Effector memory CD8-positive, alpha-beta T cell (primary cell): ENCODE data around the gene ERG.

ENCODE experiments used
- ATAC-seq: fragments of 150-1000 bp; cut with Tn5 transposase; replicated peaks from 2 replicates; pipeline ENCODE4 v1.10.0; 2021; ENCODE audit warnings: mild to moderate bottlenecking, moderate library complexity
- DNase-seq, 3 experiments: peaks; one replicate each; pipeline ENCODE4 v3.0.0; 2021
- H3K27ac Mint-ChIP-seq, 2 donors: one replicate each; pipeline ENCODE4 v1.8.0; 2022; ENCODE audit warnings: mild to moderate bottlenecking in 2 of 2, mixed read lengths in 2 of 2, moderate library complexity in 2 of 2
- H3K27me3 Mint-ChIP-seq, 2 donors: one replicate each; pipeline ENCODE4 v1.8.0; 2022; ENCODE audit warnings: mixed read lengths in 2 of 2
- H3K36me3 Mint-ChIP-seq: one replicate; pipeline ENCODE4 v1.8.0; 2022; ENCODE audit warnings: mild to moderate bottlenecking, moderate library complexity, mixed read lengths; ENCODE audit not compliant: insufficient read depth
- H3K4me1 Mint-ChIP-seq, 2 donors: one replicate each; pipeline ENCODE4 v1.8.0; 2022; ENCODE audit warnings: low read depth in 2 of 2, mixed read lengths in 2 of 2
- H3K4me3 Mint-ChIP-seq, 2 donors: one replicate each; pipeline ENCODE4 v1.8.0; 2022; ENCODE audit warnings: mild to moderate bottlenecking in 2 of 2, mixed read lengths in 2 of 2, moderate library complexity in 2 of 2
- H3K9me3 Mint-ChIP-seq, 2 donors: one replicate each; pipeline ENCODE4 v1.8.0; 2022; ENCODE audit warnings: mixed read lengths in 2 of 2

The ERG gene

GRCh38 chr21:38402291-38402690 lies 96.0 kb downstream of the ERG start:
- ATAC-seq (no peak), DNase-seq (no peak)
- Mint-ChIP-seq H3K9me3 (no peaks in the 10 kb centered on the region), H3K27me3 (peaks cover 11 to 13% of the 10 kb centered on the region in 2 donors), H3K4me3 (no peak overlapping the region), H3K36me3 (no peaks in the 10 kb centered on the region), H3K27ac (no peak overlapping the region), H3K4me1 (no peaks in the 10 kb centered on the region)

GRCh38 chr21:38401191-38401926 lies 96.9 kb downstream of the ERG start:
- Mint-ChIP-seq H3K4me3 (no peak overlapping the region), H3K27ac (no peak overlapping the region), H3K9me3 (peaks cover 0 to 8% of the 10 kb centered on the region in 2 donors), H3K4me1 (no peaks in the 10 kb centered on the region), H3K36me3 (no peaks in the 10 kb centered on the region), H3K27me3 (peaks cover 17 to 22% of the 10 kb centered on the region in 2 donors)
- ATAC-seq (no peak), DNase-seq (no peak)

- H3K4me1 Mint-ChIP-seq = no peaks in the 10 kb centered on the region
- no peak for DNase-seq
- H3K36me3 Mint-ChIP-seq = no peaks in the 10 kb centered on the region
- H3K9me3 Mint-ChIP-seq = peaks cover 0 to 8% of the 10 kb centered on the region in 2 donors
- no peak for ATAC-seq
- peaks cover 23 to 32% of the 10 kb centered on the region in 2 donors for H3K27me3 Mint-ChIP-seq
- no peak overlapping the region for H3K27ac Mint-ChIP-seq
- no peak overlapping the region for H3K4me3 Mint-ChIP-seq
Observed at GRCh38 chr21:38400195-38400919, 97.9 kb downstream of the ERG start.

- Mint-ChIP-seq H3K4me1 (no peaks in the 10 kb centered on the region), H3K27me3 (peaks cover 17 to 37% of the 10 kb centered on the region in 2 donors), H3K27ac (no peak overlapping the region), H3K9me3 (peaks cover 0 to 8% of the 10 kb centered on the region in 2 donors), H3K36me3 (no peaks in the 10 kb centered on the region), H3K4me3 (no peak overlapping the region)
- no peak for DNase-seq
- no peak for ATAC-seq
Observed at GRCh38 chr21:38399103-38399502, 99.2 kb downstream of the ERG start.

- no peaks in the 10 kb centered on the region for H3K36me3 Mint-ChIP-seq
- peaks cover 18 to 29% of the 10 kb centered on the region in 2 donors for H3K27me3 Mint-ChIP-seq
- DNase-seq (no peak), ATAC-seq (no peak)
- no peak overlapping the region for H3K27ac Mint-ChIP-seq
- H3K9me3 Mint-ChIP-seq = peaks cover 0 to 8% of the 10 kb centered on the region in 2 donors
- H3K4me1 Mint-ChIP-seq = no peaks in the 10 kb centered on the region
- H3K4me3 Mint-ChIP-seq = no peak overlapping the region
Observed at GRCh38 chr21:38396325-38396724, 102.0 kb downstream of the ERG start.

- Mint-ChIP-seq H3K27ac (no peak overlapping the region), H3K4me3 (no peak overlapping the region), H3K36me3 (no peaks in the 10 kb centered on the region), H3K27me3 (peaks cover 18 to 29% of the 10 kb centered on the region in 2 donors), H3K9me3 (peaks cover 0 to 8% of the 10 kb centered on the region in 2 donors), H3K4me1 (no peaks in the 10 kb centered on the region)
- no peak for DNase-seq
- ATAC-seq = no peak
Observed at GRCh38 chr21:38395581-38395980, 102.7 kb downstream of the ERG start.

- Mint-ChIP-seq H3K36me3 (no peaks in the 10 kb centered on the region), H3K4me1 (no peaks in the 10 kb centered on the region), H3K27ac (no peak overlapping the region), H3K27me3 (peaks cover 18 to 29% of the 10 kb centered on the region in 2 donors), H3K4me3 (no peak overlapping the region), H3K9me3 (peaks cover 0 to 8% of the 10 kb centered on the region in 2 donors)
- ATAC-seq = no peak
- DNase-seq = no peak
Observed at GRCh38 chr21:38392661-38393060, 105.6 kb downstream of the ERG start.

- ATAC-seq = no peak
- no peaks in the 10 kb centered on the region for H3K36me3 Mint-ChIP-seq
- H3K4me3 Mint-ChIP-seq = no peak overlapping the region
Observed at GRCh38 chr21:38389896-38390295, 108.4 kb downstream of the ERG start.

GRCh38 chr21:38389354-38389676 lies 109.0 kb downstream of the ERG start:
- Mint-ChIP-seq H3K27me3 (peaks cover 6% of the 10 kb centered on the region in 2 donors), H3K4me1 (no peaks in the 10 kb centered on the region), H3K27ac (no peak overlapping the region), H3K9me3 (no peaks in the 10 kb centered on the region), H3K36me3 (no peaks in the 10 kb centered on the region), H3K4me3 (no peak overlapping the region)
- DNase-seq (no peak), ATAC-seq (no peak)

More at GRCh38 chr21:38389896-38390295, 108.4 kb downstream of the ERG start:
- Mint-ChIP-seq H3K27me3 (peaks cover 6 to 11% of the 10 kb centered on the region in 2 donors), H3K9me3 (no peaks in the 10 kb centered on the region), H3K27ac (no peak overlapping the region), H3K4me1 (no peaks in the 10 kb centered on the region)
- DNase-seq = no peak

- Mint-ChIP-seq H3K4me1 (no peaks in the 10 kb centered on the region), H3K9me3 (no peaks in the 10 kb centered on the region), H3K4me3 (no peak overlapping the region), H3K36me3 (no peaks in the 10 kb centered on the region), H3K27ac (no peak overlapping the region), H3K27me3 (peaks cover 6 to 9% of the 10 kb centered on the region in 2 donors)
- no peak for DNase-seq
- ATAC-seq = no peak
Observed at GRCh38 chr21:38388647-38389353, 109.5 kb downstream of the ERG start.

GRCh38 chr21:38388203-38388602 lies 110.1 kb downstream of the ERG start:
- Mint-ChIP-seq H3K9me3 (no peaks in the 10 kb centered on the region), H3K4me3 (no peak overlapping the region)

GRCh38 chr21:38386967-38387366 lies 111.3 kb downstream of the ERG start:
- peaks cover 12 to 20% of the 10 kb centered on the region in 2 donors for H3K27me3 Mint-ChIP-seq
- ATAC-seq = no peak
- H3K4me3 Mint-ChIP-seq = no peak overlapping the region

More at GRCh38 chr21:38388203-38388602, 110.1 kb downstream of the ERG start:
- H3K4me1 Mint-ChIP-seq = no peaks in the 10 kb centered on the region
- no peak for ATAC-seq
- peaks cover 9 to 15% of the 10 kb centered on the region in 2 donors for H3K27me3 Mint-ChIP-seq
- H3K27ac Mint-ChIP-seq = no peak overlapping the region
- no peaks in the 10 kb centered on the region for H3K36me3 Mint-ChIP-seq
- no peak for DNase-seq

GRCh38 chr21:38385427-38386175 lies 112.7 kb downstream of the ERG start:
- H3K36me3 Mint-ChIP-seq = no peaks in the 10 kb centered on the region
- ATAC-seq (no peak), DNase-seq (no peak)
- H3K27me3 Mint-ChIP-seq = peaks cover 12 to 20% of the 10 kb centered on the region in 2 donors
- no peak overlapping the region for H3K27ac Mint-ChIP-seq
- H3K9me3 Mint-ChIP-seq = no peaks in the 10 kb centered on the region
- no peaks in the 10 kb centered on the region for H3K4me1 Mint-ChIP-seq
- no peak overlapping the region for H3K4me3 Mint-ChIP-seq

More at GRCh38 chr21:38386967-38387366, 111.3 kb downstream of the ERG start:
- H3K9me3 Mint-ChIP-seq = no peaks in the 10 kb centered on the region
- H3K27ac Mint-ChIP-seq = no peak overlapping the region
- DNase-seq = no peak
- no peaks in the 10 kb centered on the region for H3K36me3 Mint-ChIP-seq
- H3K4me1 Mint-ChIP-seq = no peaks in the 10 kb centered on the region
